Osteocyte (in vitro differentiated cells): ENCODE measurements around the gene APOL3. TPM values are rescaled to one million over a fixed set of nuclear protein-coding genes. Genes with fewer than 3 reads are reported as not detected.
"Not testable (repeated sequence)": the region's sequence is repeated elsewhere in the genome, so short reads cannot be mapped to it uniquely, and the experiment has no call there.

Source experiments
- DNase-seq: peaks from one replicate; pipeline ENCODE4 v3.0.0; 2021; ENCODE audit warnings: mixed read lengths; ENCODE audit not compliant: unreplicated experiment; ENCODE audit errors: extremely low spot score
- H3K27ac Mint-ChIP-seq: one replicate; pipeline ENCODE4 v1.8.0; 2021; ENCODE audit warnings: mild to moderate bottlenecking, mixed read lengths; ENCODE audit not compliant: unreplicated experiment
- H3K27me3 Mint-ChIP-seq: one replicate; pipeline ENCODE4 v1.8.0; 2021; ENCODE audit warnings: mixed read lengths; ENCODE audit not compliant: unreplicated experiment
- H3K36me3 Mint-ChIP-seq: one replicate; pipeline ENCODE4 v1.8.0; 2021; ENCODE audit warnings: mixed read lengths; ENCODE audit not compliant: unreplicated experiment
- H3K4me1 Mint-ChIP-seq: one replicate; pipeline ENCODE4 v1.8.0; 2021; ENCODE audit warnings: mixed read lengths; ENCODE audit not compliant: unreplicated experiment
- H3K4me3 Mint-ChIP-seq: one replicate; pipeline ENCODE4 v1.8.0; 2021; ENCODE audit warnings: mild to moderate bottlenecking, moderate library complexity, mixed read lengths; ENCODE audit not compliant: unreplicated experiment
- H3K9me3 Mint-ChIP-seq: one replicate; pipeline ENCODE4 v1.8.0; 2021; ENCODE audit warnings: mixed read lengths; ENCODE audit not compliant: unreplicated experiment
- CTCF ChIP-seq: fragments of 200-600 bp; sonication (generic); IDR thresholded peaks from 2 replicates; pipeline ENCODE4 v1.5.0; 2021; ENCODE audit warnings: antibody characterized with exemption, mild to moderate bottlenecking, moderate library complexity
- total RNA-seq: library from RNA; stranded (reverse); gene quantifications from 2 replicates; pipeline ENCODE4 v1.2.1, GENCODE V29; 2021

The APOL3 gene
- total RNA-seq, 1 donor from 2014 or later = 10.8 TPM

GRCh38 chr22:36125994-36126531 is 34.5 kb downstream of the APOL3 start:
- no peak overlapping the region for H3K4me3 Mint-ChIP-seq
- H3K27ac Mint-ChIP-seq = no peak overlapping the region
- no peak for DNase-seq
- peaks cover 12% of the 10 kb centered on the region for H3K4me1 Mint-ChIP-seq
- H3K9me3 Mint-ChIP-seq = no peaks in the 10 kb centered on the region
- H3K36me3 Mint-ChIP-seq = no peaks in the 10 kb centered on the region
- TF ChIP-seq CTCF = no peak
- peaks cover 38% of the 10 kb centered on the region for H3K27me3 Mint-ChIP-seq

- Mint-ChIP-seq H3K4me1 (peaks cover 12% of the 10 kb centered on the region), H3K36me3 (no peaks in the 10 kb centered on the region), H3K9me3 (no peaks in the 10 kb centered on the region), H3K27ac (no peak overlapping the region), H3K27me3 (peaks cover 32% of the 10 kb centered on the region), H3K4me3 (no peak overlapping the region)
- no peak for TF ChIP-seq CTCF
- no peak for DNase-seq
Observed at GRCh38 chr22:36125434-36125833, 35.1 kb downstream of the APOL3 start.

GRCh38 chr22:36124666-36125065 is 35.9 kb downstream of the APOL3 start:
- peaks cover 12% of the 10 kb centered on the region for H3K4me1 Mint-ChIP-seq
- no peak overlapping the region for H3K4me3 Mint-ChIP-seq
- DNase-seq = no peak
- peaks cover 26% of the 10 kb centered on the region for H3K27me3 Mint-ChIP-seq
- no peaks in the 10 kb centered on the region for H3K9me3 Mint-ChIP-seq
- TF ChIP-seq CTCF = no peak
- no peaks in the 10 kb centered on the region for H3K36me3 Mint-ChIP-seq
- H3K27ac Mint-ChIP-seq = no peak overlapping the region

GRCh38 chr22:36123673-36124630 is 36.6 kb downstream of the APOL3 start:
- H3K4me1 Mint-ChIP-seq = peaks cover 12% of the 10 kb centered on the region
- peaks cover 18% of the 10 kb centered on the region for H3K27me3 Mint-ChIP-seq
- peak; percentile 98 for TF ChIP-seq CTCF
- H3K4me3 Mint-ChIP-seq = peak overlapping the region; percentile 75
- H3K27ac Mint-ChIP-seq = peak overlapping the region; percentile 93
- peak; percentile 97 for DNase-seq
- no peaks in the 10 kb centered on the region for H3K36me3 Mint-ChIP-seq
- no peaks in the 10 kb centered on the region for H3K9me3 Mint-ChIP-seq

- not testable (repeated sequence) for H3K4me3 Mint-ChIP-seq, H3K36me3 Mint-ChIP-seq, DNase-seq, H3K27ac Mint-ChIP-seq, H3K9me3 Mint-ChIP-seq, H3K27me3 Mint-ChIP-seq
- H3K4me1 Mint-ChIP-seq = peaks cover 12% of the 10 kb centered on the region
Observed at GRCh38 chr22:36120621-36121351, 39.8 kb downstream of the APOL3 start.
